HEK293T (cell line): ENCODE measurements around the gene EPHA3.

ENCODE experiments used
- CTBP1 ChIP-seq: fragments of 450-650 bp; IDR thresholded peaks from 2 replicates; pipeline ENCODE4 v1.6.1; 2016; ENCODE audit warnings: borderline replicate concordance
- FOXA1 ChIP-seq: fragments of 450-650 bp; IDR thresholded peaks from 2 replicates; pipeline ENCODE4 v1.6.1; 2016; ENCODE audit warnings: mild to moderate bottlenecking
- FOXK2 ChIP-seq: fragments of 450-650 bp; IDR thresholded peaks from 2 replicates; pipeline ENCODE4 v1.6.1; 2016; ENCODE audit warnings: mild to moderate bottlenecking
- FOXM1 ChIP-seq: fragments of 450-650 bp; IDR thresholded peaks from 2 replicates; pipeline ENCODE4 v1.6.1; 2017; ENCODE audit warnings: mild to moderate bottlenecking, borderline replicate concordance
- HDGF ChIP-seq: fragments of 450-650 bp; IDR thresholded peaks from 2 replicates; pipeline ENCODE4 v1.6.1; 2017; ENCODE audit warnings: antibody characterized with exemption, borderline replicate concordance
- NFRKB ChIP-seq: fragments of 450-650 bp; IDR thresholded peaks from 2 replicates; pipeline ENCODE4 v1.6.1; 2016; ENCODE audit warnings: mild to moderate bottlenecking, moderate library complexity
- SP1 ChIP-seq: fragments of 450-650 bp; IDR thresholded peaks from 2 replicates; pipeline ENCODE4 v1.6.1; 2017
- SUZ12 ChIP-seq: fragments of 450-650 bp; IDR thresholded peaks from 2 replicates; pipeline ENCODE4 v1.6.1; 2016; ENCODE audit warnings: mild to moderate bottlenecking
- TARDBP ChIP-seq: fragments of 450-650 bp; IDR thresholded peaks from 2 replicates; pipeline ENCODE4 v1.6.1; 2016
- ZNF384 ChIP-seq: fragments of 450-650 bp; IDR thresholded peaks from 2 replicates; pipeline ENCODE4 v1.6.1; 2016

GRCh38 chr3:89067736-89068135 is 39.7 kb upstream of the EPHA3 start:
- TF ChIP-seq CTBP1 (no peak), SUZ12 (no peak), FOXA1 (no peak), FOXK2 (no peak), ZNF384 (no peak), FOXM1 (no peak), TARDBP (no peak), NFRKB (no peak), SP1 (no peak), HDGF (no peak)
